ENCODE results near the gene NBPF26.
"Not testable (repeated sequence)": the region's sequence is repeated elsewhere in the genome, so short reads cannot be mapped to it uniquely, and the experiment has no call there.

The NBPF26 gene

DNA sequence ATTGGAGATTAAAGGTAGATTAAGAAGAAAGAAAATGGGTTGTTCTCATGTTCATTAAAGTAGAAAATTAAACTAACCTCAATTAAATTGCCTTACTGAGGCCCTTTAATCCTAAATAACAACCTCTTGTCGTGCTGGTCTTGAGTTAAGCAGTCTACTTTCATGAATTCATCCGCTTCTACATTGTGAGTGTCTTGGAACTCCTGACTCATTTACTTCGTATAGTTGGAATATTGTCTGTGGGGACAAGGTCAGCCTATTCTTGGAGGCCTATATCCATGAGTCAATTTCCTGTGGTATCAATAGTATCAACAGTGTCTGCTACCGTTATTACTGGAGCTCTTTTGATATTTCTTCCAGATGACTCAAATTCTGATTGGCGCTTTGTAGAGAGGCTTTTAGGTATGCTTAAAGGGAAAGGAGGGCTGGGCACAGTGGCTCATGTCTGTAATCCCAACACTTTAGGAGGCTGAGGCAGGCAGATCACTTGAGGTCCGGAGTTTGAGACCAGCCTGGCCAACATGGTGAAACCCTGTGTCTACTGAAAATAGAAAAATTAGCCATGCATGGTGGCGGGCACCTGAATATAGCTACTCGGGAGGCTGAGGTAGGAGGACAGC, 136.0 kb downstream of the NBPF26 start:
- DNase-seq: not testable (repeated sequence)

DNA sequence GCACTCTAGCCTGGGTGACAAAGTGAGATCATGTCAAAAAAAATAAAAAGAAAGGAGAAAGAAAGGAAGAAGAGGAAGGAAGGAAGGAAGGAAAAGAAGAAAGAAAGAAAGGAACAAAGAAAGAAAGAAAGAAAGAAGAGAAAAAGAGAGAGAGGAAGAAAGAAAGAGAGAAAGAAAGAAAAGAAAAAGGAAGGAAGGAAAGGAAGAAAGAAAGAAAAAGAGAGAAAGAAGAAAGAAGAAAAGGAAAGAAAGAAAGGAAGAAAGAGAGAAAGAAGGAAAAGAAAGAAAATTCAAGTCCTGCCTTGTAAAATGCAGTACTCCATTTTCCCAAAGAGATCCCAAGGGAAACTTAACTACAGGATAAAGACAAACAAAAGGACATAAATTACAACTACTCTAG, 154.5 kb downstream of the NBPF26 start:
- not testable (repeated sequence) for DNase-seq

GRCh38 chr1:120880056-120880455, 156.3 kb downstream of the NBPF26 start:
- DNase-seq: not testable (repeated sequence)

GRCh38 chr1:120881934-120882333, 158.2 kb downstream of the NBPF26 start:
- DNase-seq: not testable (repeated sequence)

Measured in stimulated activated CD8-positive, alpha-beta memory T cell treated with anti-CD3 and anti-CD28 coated beads, Interleukin-4, amount 100 ng/mL, for 48 hours (primary cell).